HG02938 (cell line): ENCODE results near the gene SLC25A40.
A peak's percentile ranks its signal among the peaks of the same experiment; 100 is the strongest.
"Not testable (repeated sequence)": the region's sequence is repeated elsewhere in the genome, so short reads cannot be mapped to it uniquely, and the experiment has no call there.

Experiments
- ATAC-seq: cut with Tn5 transposase; IDR thresholded peaks from one replicate; pipeline ENCODE4 v1.9.1; 2021; ENCODE audit warnings: mild to moderate bottlenecking, moderate library complexity; ENCODE audit not compliant: unreplicated experiment

The SLC25A40 gene

GRCh38 chr7:87876040-87876868, at the start of gene SLC25A40, which contains the start of gene DBF4:
Gene SLC25A40 (minus strand): TSS chr7:87876360. CDS start chr7:87858727, 17,633 bp downstream.
Gene DBF4 (plus strand): TSS chr7:87876493. CDS start chr7:87876733, 240 bp downstream.
- peak; percentile 85 for ATAC-seq

GRCh38 chr7:87922759-87923395, 46.7 kb upstream of the SLC25A40 start:
- ATAC-seq: not testable (repeated sequence)

GRCh38 chr7:87920578-87920977, 44.4 kb upstream of the SLC25A40 start:
- ATAC-seq: no peak

GRCh38 chr7:87919875-87920274, 43.7 kb upstream of the SLC25A40 start:
- ATAC-seq: no peak

- no peak for ATAC-seq
These were observed 42.6 kb upstream of the SLC25A40 start for GRCh38 chr7:87918740-87919139.

GRCh38 chr7:87912121-87912520, 36.0 kb upstream of the SLC25A40 start:
- ATAC-seq: no peak

GRCh38 chr7:87908814-87909213, 32.7 kb upstream of the SLC25A40 start:
- ATAC-seq: not testable (repeated sequence)

GRCh38 chr7:87907136-87907906, 31.2 kb upstream of the SLC25A40 start:
- ATAC-seq: not testable (repeated sequence)

GRCh38 chr7:87899255-87899654, 23.1 kb upstream of the SLC25A40 start:
- ATAC-seq: no peak

- no peak for ATAC-seq
These were observed 19.2 kb upstream of the SLC25A40 start for GRCh38 chr7:87895363-87895762.

- ATAC-seq: no peak
These were observed 10.7 kb upstream of the SLC25A40 start for GRCh38 chr7:87886875-87887274.

- no peak for ATAC-seq
These were observed 8.9 kb upstream of the SLC25A40 start for GRCh38 chr7:87885018-87885417.

GRCh38 chr7:87882151-87882937, 6.2 kb upstream of the SLC25A40 start:
- ATAC-seq: no peak

- ATAC-seq: no peak
These were observed 2.1 kb upstream of the SLC25A40 start for GRCh38 chr7:87878208-87878735.

GRCh38 chr7:87877366-87878040, 1.3 kb upstream of the SLC25A40 start:
- no peak for ATAC-seq

- ATAC-seq: peak; percentile 8
These were observed 692 bp upstream of the SLC25A40 start for GRCh38 chr7:87876869-87877234.

GRCh38 chr7:87875151-87876039, 765 bp downstream of the SLC25A40 start:
- peak; percentile 16 for ATAC-seq

- ATAC-seq: no peak
These were observed 2.1 kb downstream of the SLC25A40 start for GRCh38 chr7:87874066-87874465.

- not testable (repeated sequence) for ATAC-seq
These were observed 2.8 kb downstream of the SLC25A40 start for GRCh38 chr7:87873328-87873727.
